Activated CD4-positive, alpha-beta T cell treated with anti-CD3 and anti-CD28 coated beads for 24 hours (primary cell): ENCODE measurements around the gene LMAN2L.

ENCODE experiments used
- DNase-seq, 2 donors: peaks; one replicate each; pipeline ENCODE4 v3.0.0-alpha.2; 2020; ENCODE audit warnings: low read depth in 2 of 2

Gene LMAN2L

GRCh38 chr2:96703021-96703751, 36.7 kb downstream of the LMAN2L start:
- no peak for DNase-seq

DNA sequence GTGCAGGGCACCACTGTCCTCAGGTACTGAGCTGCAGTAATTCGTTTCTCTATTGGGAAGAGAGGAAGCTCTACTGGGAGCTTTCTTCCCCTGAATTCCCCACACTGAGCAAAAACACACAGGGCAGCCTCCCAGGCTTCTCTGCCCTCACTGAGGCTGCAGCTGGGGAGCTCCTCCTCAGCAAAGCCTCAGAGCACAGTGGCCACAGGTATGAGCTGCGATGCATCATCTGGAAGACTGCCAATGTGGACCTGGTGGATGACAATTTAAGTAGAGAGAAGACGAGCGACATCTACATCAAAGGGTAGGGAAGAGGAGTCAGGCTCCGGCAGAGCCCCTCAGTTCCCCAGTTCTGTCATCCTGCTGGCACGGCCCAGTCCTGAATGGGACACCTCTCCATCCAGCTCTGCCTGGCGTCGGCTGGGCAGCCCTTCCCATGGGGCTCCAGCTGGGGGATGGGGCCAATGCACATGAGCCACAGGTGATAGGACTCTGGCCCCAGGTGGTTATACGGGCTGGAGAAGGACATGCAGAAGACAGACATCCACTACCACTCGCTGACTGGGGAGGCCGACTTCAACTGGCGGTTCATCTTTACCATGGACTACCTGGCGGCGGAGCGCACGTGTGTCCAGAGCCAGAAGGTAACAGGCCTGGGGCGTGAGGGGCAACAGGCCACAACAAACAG, 37.6 kb downstream of the LMAN2L start:
- no peak for DNase-seq

- no peak for DNase-seq
Measured at GRCh38 chr2:96701636-96702035, 38.2 kb downstream of the LMAN2L start.

GRCh38 chr2:96700086-96700485, 39.8 kb downstream of the LMAN2L start:
- no peak for DNase-seq

DNA sequence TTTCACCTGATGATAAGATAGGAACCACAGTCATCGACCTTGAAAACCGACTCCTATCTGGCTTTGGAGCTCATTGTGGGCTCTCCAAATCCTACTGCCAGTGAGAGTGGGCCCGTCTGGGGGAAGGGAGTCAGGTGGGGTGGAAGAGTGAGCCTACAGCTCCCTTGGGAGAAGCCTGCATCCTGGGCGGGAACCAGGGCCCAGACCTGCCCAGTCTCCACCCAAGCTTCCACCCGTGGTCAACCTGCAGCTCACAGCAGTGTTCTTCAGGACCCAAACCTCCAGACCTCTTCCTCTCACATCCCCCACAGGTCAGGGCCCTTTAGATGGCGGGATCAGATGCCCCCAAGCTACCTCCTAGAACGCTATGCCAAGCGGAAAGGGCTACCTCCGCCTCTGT, 40.2 kb downstream of the LMAN2L start:
- no peak for DNase-seq

GRCh38 chr2:96699021-96699420, 40.8 kb downstream of the LMAN2L start:
- no peak for DNase-seq

GRCh38 chr2:96698221-96698861, 41.5 kb downstream of the LMAN2L start:
- no peak for DNase-seq

- DNase-seq = no peak
Measured at GRCh38 chr2:96697476-96697875, 42.4 kb downstream of the LMAN2L start.

GRCh38 chr2:96695602-96696001, 44.3 kb downstream of the LMAN2L start:
- no peak for DNase-seq

DNA sequence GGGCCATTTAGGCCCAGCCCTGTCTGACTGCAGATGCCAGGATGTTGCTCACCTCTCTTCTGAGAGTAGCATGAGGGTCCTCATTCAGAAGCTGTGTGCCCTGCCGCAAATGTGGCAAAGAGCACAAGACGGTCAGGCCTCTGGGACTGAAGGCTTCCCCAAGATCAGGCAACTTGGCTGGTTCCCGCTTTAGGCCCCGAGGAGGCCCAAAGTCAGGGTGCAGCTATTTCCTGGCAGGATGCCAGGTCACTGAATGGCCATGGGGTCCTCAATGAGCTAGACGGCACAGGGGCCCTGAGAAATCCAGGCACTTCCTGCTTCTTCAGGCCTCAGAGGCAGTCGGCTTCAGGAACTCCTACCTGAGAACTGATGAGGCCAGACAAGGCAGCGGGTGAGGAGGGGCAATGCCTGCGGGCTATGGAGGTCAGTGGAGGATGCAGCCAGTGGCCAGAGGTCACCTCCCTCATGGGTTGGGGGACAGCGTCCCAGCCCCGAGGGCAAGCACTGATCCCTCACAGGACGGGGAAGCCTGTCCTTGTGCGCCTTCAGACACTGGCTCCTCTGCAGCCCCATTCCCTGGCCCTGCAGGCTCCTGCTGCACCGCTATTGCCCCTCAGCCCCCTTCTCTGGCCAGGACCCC, 44.9 kb downstream of the LMAN2L start:
- DNase-seq = no peak

DNA sequence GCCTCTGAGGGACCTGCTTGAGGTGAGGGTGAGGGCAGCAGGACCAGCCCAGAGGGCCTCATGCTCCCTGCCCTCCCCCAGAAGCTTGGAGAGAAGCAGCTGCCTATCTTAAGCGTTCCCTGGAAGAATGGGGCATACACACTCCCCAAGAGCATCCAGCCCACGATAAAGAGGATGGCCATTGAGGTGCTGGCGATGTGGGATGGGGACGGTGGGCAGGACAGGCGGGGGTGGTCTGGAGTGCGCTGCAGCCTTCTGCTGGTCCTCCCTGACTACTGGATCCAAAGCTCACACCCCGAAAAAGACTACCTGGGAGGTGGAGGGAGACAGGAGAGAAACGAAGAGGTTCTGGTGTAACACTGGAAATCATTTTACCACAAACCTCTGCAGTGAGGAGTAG, 45.6 kb downstream of the LMAN2L start:
- no peak for DNase-seq

GRCh38 chr2:96693286-96694200, 46.3 kb downstream of the LMAN2L start:
- no peak for DNase-seq

DNA sequence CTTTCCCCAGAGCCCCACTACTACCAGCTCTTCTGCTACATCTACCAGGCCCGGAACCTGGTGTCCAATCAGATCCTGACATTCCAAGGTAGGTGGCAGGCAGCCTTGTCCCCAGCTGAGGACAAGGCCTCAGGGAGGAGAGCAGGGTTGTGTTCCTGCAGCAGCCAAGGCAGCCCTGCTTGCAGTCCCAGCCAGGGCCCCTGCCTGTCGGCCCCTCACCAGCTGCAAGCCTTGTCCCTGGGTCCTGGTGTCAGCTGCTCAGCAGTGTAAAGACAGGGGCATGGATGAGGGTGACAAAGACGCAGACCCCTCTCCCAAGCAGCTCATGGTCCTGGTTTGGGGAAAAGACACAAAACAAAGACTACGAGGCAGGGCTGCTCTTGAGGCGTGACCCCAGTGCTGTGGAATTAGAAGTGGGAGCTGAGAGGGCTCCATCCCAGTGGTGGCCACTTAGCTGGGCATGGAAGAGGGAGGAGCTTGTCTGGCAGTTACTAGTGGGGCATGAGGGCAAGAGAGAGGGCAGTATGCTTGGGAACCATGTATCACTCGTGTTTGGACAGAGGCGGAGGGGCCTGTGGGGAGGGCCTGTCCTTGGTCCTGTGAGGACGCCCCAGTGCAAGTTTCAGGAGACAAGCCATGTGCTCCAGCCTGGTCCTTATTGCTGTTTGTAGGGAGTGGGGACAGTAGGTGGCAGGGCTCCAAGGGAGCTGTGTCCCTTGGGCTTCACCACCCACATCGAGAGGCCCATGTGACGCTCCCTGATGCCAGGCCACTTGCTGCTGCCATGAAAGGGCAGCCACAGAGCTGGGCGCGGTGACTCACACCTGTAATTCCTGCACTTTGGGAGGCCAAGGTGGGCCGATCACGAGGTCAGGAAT, 47.5 kb downstream of the LMAN2L start:
- no peak for DNase-seq

- no peak for DNase-seq
Measured at GRCh38 chr2:96691022-96691612, 48.7 kb downstream of the LMAN2L start.

GRCh38 chr2:96690306-96691021, 49.4 kb downstream of the LMAN2L start:
- no peak for DNase-seq

GRCh38 chr2:96689431-96689991, 50.4 kb downstream of the LMAN2L start:
- DNase-seq = no peak

- DNase-seq = no peak
Measured at GRCh38 chr2:96688649-96689430, 51.0 kb downstream of the LMAN2L start.
